ENCODE results near the gene KLK12. TPM values are rescaled to one million over a fixed set of nuclear protein-coding genes. Genes with fewer than 3 reads are reported as not detected.
A peak's percentile ranks its signal among the peaks of the same experiment; 100 is the strongest.

KLK12 gene
- total and polyA plus RNA-seq, 10 donors, result 0.16 TPM; not detected in 9

DNA sequence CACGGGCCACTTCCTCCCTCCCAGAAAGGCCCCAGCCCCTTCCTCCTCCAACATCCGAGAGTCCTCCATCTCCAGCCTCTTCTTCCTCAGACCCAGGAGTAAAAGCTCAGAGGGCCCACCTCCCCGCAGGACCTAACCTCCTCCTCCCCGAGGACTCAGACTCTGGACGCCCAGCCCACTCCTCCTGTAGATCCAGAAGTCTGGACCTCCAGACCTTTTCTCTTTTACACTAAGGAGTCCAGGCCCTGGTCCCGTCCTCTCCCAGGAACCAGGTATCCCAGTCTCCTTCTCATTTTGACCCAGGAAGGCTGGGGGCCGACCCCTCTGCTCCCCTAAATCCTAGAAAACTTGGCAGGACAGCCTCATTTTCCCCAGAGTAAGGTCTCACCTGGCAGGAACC is 31.5 kb downstream of the KLK12 start:
- no peak overlapping the region for H3K27ac ChIP-seq
- no peaks in the 10 kb centered on the region for H3K4me1 ChIP-seq
- H3K36me3 ChIP-seq, result no peaks in the 10 kb centered on the region
- intact Hi-C loops (cut with DNase I; ENCODE audit: low total_unique reads), result no loop called here
- no peaks in the 10 kb centered on the region for H3K9me3 ChIP-seq
- H3K4me3 ChIP-seq, result no peak overlapping the region
- 66 to 72% (median 69%) methylated on average over 7 of the region's 7 CpGs for WGBS, 5 donors
- peak; percentile 21 for DNase-seq
- H3K27me3 ChIP-seq (replicated peaks in 1 of 7), result peaks cover 0 to 69% (median 15%) of the 10 kb centered on the region in 7 donors
- TF ChIP-seq, protein P1, sequence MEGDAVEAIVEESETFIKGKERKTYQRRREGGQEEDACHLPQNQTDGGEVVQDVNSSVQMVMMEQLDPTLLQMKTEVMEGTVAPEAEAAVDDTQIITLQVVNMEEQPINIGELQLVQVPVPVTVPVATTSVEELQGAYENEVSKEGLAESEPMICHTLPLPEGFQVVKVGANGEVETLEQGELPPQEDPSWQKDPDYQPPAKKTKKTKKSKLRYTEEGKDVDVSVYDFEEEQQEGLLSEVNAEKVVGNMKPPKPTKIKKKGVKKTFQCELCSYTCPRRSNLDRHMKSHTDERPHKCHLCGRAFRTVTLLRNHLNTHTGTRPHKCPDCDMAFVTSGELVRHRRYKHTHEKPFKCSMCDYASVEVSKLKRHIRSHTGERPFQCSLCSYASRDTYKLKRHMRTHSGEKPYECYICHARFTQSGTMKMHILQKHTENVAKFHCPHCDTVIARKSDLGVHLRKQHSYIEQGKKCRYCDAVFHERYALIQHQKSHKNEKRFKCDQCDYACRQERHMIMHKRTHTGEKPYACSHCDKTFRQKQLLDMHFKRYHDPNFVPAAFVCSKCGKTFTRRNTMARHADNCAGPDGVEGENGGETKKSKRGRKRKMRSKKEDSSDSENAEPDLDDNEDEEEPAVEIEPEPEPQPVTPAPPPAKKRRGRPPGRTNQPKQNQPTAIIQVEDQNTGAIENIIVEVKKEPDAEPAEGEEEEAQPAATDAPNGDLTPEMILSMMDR (IDR thresholded peaks at IDR 0.05 in 8 of 11, conservative IDR thresholded peaks at IDR 0.05 in 3 of 11), result no peak
- TF ChIP-seq POLR2AphosphoS5 (IDR thresholded peaks at IDR 0.05) (no peak), POLR2A (IDR thresholded peaks at IDR 0.05) (no peak)

GRCh38 chr19:51002542-51003311 is 32.1 kb downstream of the KLK12 start:
- no peak overlapping the region for H3K4me3 ChIP-seq
- no peaks in the 10 kb centered on the region for H3K9me3 ChIP-seq
- H3K4me1 ChIP-seq, result no peaks in the 10 kb centered on the region
- H3K27me3 ChIP-seq (replicated peaks in 1 of 7), result peaks cover 0 to 75% (median 15%) of the 10 kb centered on the region in 7 donors
- DNase-seq, result peak; percentile 57
- 44 to 69% (median 62%) methylated on average over 34 to 42 of the region's 42 CpGs for WGBS, 5 donors
- no peaks in the 10 kb centered on the region for H3K36me3 ChIP-seq
- TF ChIP-seq POLR2AphosphoS5 (IDR thresholded peaks at IDR 0.05), result no peak
- no peak for TF ChIP-seq POLR2A (IDR thresholded peaks at IDR 0.05)
- TF ChIP-seq, protein P1 (IDR thresholded peaks at IDR 0.05 in 8 of 11, conservative IDR thresholded peaks at IDR 0.05 in 3 of 11), result no peak
- intact Hi-C loops (cut with DNase I; ENCODE audit: low total_unique reads), result no loop called here
- H3K27ac ChIP-seq, result no peak overlapping the region

DNA sequence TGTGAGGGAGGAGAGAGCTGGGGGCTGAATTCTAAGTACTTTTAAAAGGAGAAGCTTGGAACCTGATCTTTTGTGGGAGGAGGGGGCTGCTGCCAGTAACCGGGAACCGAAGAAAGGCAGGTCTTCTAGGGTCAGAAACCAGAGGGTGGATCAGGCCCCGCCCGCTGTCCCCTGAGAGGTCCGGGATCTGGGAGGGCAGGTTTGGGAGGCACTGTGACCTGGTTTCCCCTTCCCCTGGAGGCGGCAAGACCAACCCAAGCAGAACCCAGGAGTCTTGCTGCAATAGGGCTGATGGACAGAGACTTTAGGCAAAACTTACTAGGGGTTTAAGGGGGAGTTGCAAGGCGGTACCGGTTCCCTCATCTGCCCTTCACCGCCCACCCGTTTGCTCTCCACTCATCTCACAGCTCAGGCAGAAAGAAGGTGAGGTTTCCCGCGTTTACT is 32.7 kb downstream of the KLK12 start:
- WGBS, 5 donors, result 27 to 54% (median 37%) methylated on average over 11 to 12 of the region's 12 CpGs
- DNase-seq, result no peak
- Histone ChIP-seq H3K27ac (no peak overlapping the region), H3K9me3 (no peaks in the 10 kb centered on the region), H3K4me1 (no peaks in the 10 kb centered on the region), H3K4me3 (no peak overlapping the region), H3K27me3 (replicated peaks in 1 of 7) (peaks cover 0 to 75% (median 15%) of the 10 kb centered on the region in 7 donors), H3K36me3 (no peaks in the 10 kb centered on the region)
- intact Hi-C loops (cut with DNase I; ENCODE audit: low total_unique reads), result no loop called here
- TF ChIP-seq POLR2AphosphoS5 (IDR thresholded peaks at IDR 0.05), result no peak
- TF ChIP-seq, protein P1 (IDR thresholded peaks at IDR 0.05 in 8 of 11, conservative IDR thresholded peaks at IDR 0.05 in 3 of 11), result no peak
- no peak for TF ChIP-seq POLR2A (IDR thresholded peaks at IDR 0.05)

GRCh38 chr19:51001515-51001914 is 33.3 kb downstream of the KLK12 start, which contains the start of gene KLK8:
TSS of gene KLK8 (minus strand) at chr19:51001604. CDS start at chr19:51001167, 437 bp downstream.
- Histone ChIP-seq H3K27me3 (replicated peaks in 1 of 7) (peaks cover 0 to 72% (median 15%) of the 10 kb centered on the region in 7 donors), H3K4me3 (no peak within 1 kb of the TSS), H3K4me1 (no peaks in the 10 kb centered on the region), H3K9me3 (no peaks in the 10 kb centered on the region), H3K27ac (no peak within 1 kb of the TSS), H3K36me3 (no peaks in the 10 kb centered on the region)
- no peak for DNase-seq
- TF ChIP-seq POLR2A (IDR thresholded peaks at IDR 0.05) (no peak), POLR2AphosphoS5 (IDR thresholded peaks at IDR 0.05) (no peak)
- TF ChIP-seq, protein P1 (IDR thresholded peaks at IDR 0.05 in 8 of 11, conservative IDR thresholded peaks at IDR 0.05 in 3 of 11), result no peak
- intact Hi-C loops (cut with DNase I; ENCODE audit: low total_unique reads), result no loop called here
- WGBS, 5 donors, result 29 to 51% (median 38%) methylated on average over 7 of the region's 7 CpGs
